Measurements from ENCODE around the gene TSPAN9. TPM values are rescaled to one million over a fixed set of nuclear protein-coding genes. Genes with fewer than 3 reads are reported as not detected.

The TSPAN9 gene
- polyA plus RNA-seq, 1 of the 3 experiments (the other 2 are of a cell fraction), result 34.9 TPM

GRCh38 chr12:3116106-3116844, 39.1 kb downstream of the TSPAN9 start:
- Histone ChIP-seq H3K36me3 (replicated peaks in 1 of 2; ENCODE audit: control insufficient read depth in 1 of 2, insufficient read depth in 2 of 2, low read length in 1 of 2) (no peaks in the 10 kb centered on the region), H3K27me3 (ENCODE audit: insufficient read depth) (no peaks in the 10 kb centered on the region), H4K20me1 (ENCODE audit: insufficient read depth) (no peaks in the 10 kb centered on the region), H3F3A (replicated peaks; ENCODE audit: insufficient read depth) (peaks cover 14% of the 10 kb centered on the region), H3K4me1 (ENCODE audit: control insufficient read depth in 1 of 2, insufficient read depth in 2 of 2, low read depth in 1 of 2, low read length in 1 of 2) (peaks cover 18 to 32% of the 10 kb centered on the region in 2 experiments; a peak in 2 of 4 replicates), H3K9ac (peak overlapping the region; percentile 54; the same call in 1 of the 2 replicates), H3K4me2 (peak overlapping the region; percentile 71; the same call in 1 of the 2 replicates), H3K79me2 (ENCODE audit: insufficient read depth) (peaks cover 4% of the 10 kb centered on the region; the same call in 1 of the 2 replicates), H2AFZ (ENCODE audit: low read depth) (no peak overlapping the region), H3K9me2 (no peaks in the 10 kb centered on the region), H3K4me3 (ENCODE audit: low read depth in 2 of 2, low read length in 1 of 2) (no peak overlapping the region), H3K9me3 (no peaks in the 10 kb centered on the region), H3K27ac (ENCODE audit: low read depth in 2 of 2, low read length in 1 of 2) (peak overlapping the region in 1 of 2 experiments; percentile 97; a peak in 3 of 4 replicates)
- TF ChIP-seq PBX3 (IDR thresholded peaks at IDR 0.05) (no peak), FOXM1 (IDR thresholded peaks at IDR 0.05; ENCODE audit: low read depth) (no peak), EP300 (IDR thresholded peaks at IDR 0.05; ENCODE audit: borderline replicate concordance in 1 of 2, low read depth in 1 of 2, low read length in 1 of 2) (no peak), CHD2 (IDR thresholded peaks at IDR 0.05; ENCODE audit: low read length, partially characterized antibody) (no peak), JUND (IDR thresholded peaks at IDR 0.05) (no peak), GABPA (IDR thresholded peaks at IDR 0.05; ENCODE audit: low read depth) (no peak), USF1 (IDR thresholded peaks at IDR 0.05; ENCODE audit: borderline replicate concordance, low read depth) (no peak), REST (IDR thresholded peaks at IDR 0.05; ENCODE audit: low read depth, low read length) (no peak), NRF1 (IDR thresholded peaks at IDR 0.05; ENCODE audit: low read depth, low read length) (no peak), POLR2AphosphoS5 (IDR thresholded peaks at IDR 0.05; ENCODE audit: low read depth, low read length) (no peak), SMC3 (IDR thresholded peaks at IDR 0.05; ENCODE audit: low read depth, low read length) (no peak), SIN3A (IDR thresholded peaks at IDR 0.05; ENCODE audit: borderline replicate concordance, low read depth, low read length) (no peak), NFIC (IDR thresholded peaks at IDR 0.05; ENCODE audit: borderline replicate concordance) (no peak), RFX5 (IDR thresholded peaks at IDR 0.05; ENCODE audit: low read length) (no peak), MAX (IDR thresholded peaks at IDR 0.05; ENCODE audit: low read depth) (no peak), TAF1 (IDR thresholded peaks at IDR 0.05; ENCODE audit: borderline replicate concordance, low read depth, low read length) (no peak)
- ChIA-PET POLR2A (no interaction called here), CTCF (interaction anchor here (3.8 kb wide), 1 partner anchor 43 kb away, joined by 20 read pairs; no protein-coding TSS in a partner anchor)
- no peak for DNase-seq
- WGBS (ENCODE audit: low lambda C conversion rate), result 79% methylated on average over 18 of the region's 19 CpGs

Measured in SK-N-SH (cell line).